ENCODE measurements around the gene C17orf113.

GRCh38 chr17:42062681-42063080, 12.3 kb upstream of the C17orf113 start:
- TF ChIP-seq ZNF274 (IDR thresholded peaks at IDR 0.05; ENCODE audit: low read depth, low read length) (no peak), YY1 (IDR thresholded peaks at IDR 0.05; ENCODE audit: insufficient read depth, insufficient read length) (no peak), SUZ12 (IDR thresholded peaks at IDR 0.05; ENCODE audit: extremely low read depth, insufficient read depth, insufficient read length) (no peak)
